Activated CD4-positive, alpha-beta T cell treated with anti-CD3 and anti-CD28 coated beads for 36 hours (primary cell): ENCODE measurements around the gene DDT. TPM values are rescaled to one million over a fixed set of nuclear protein-coding genes. Genes with fewer than 3 reads are reported as not detected.
"Not testable (repeated sequence)": the region's sequence is repeated elsewhere in the genome, so short reads cannot be mapped to it uniquely, and the experiment has no call there.

ENCODE experiments used
- ATAC-seq: fragments of 200-7000 bp; cut with Tn5 transposase; one replicate; pipeline ENCODE4 v1.10.0; 2021; ENCODE audit warnings: mild to moderate bottlenecking, moderate library complexity
- CTCF ChIA-PET: fragments of 350-600 bp; sonication (Branson Sonifier 250); formaldehyde crosslinking; loops from one replicate; lab custom pipeline; 2021; ENCODE audit warnings: antibody characterized with exemption; lab: Charles Lee
- POLR2A ChIA-PET: fragments of 350-600 bp; sonication (Branson Sonifier 250); formaldehyde crosslinking; loops from one replicate; lab custom pipeline; 2021; ENCODE audit warnings: antibody characterized with exemption, inconsistent platforms; lab: Charles Lee
- DNase-seq: peaks from one replicate; pipeline ENCODE4 v3.0.0-alpha.2; 2020
- H3K27ac Mint-ChIP-seq: one replicate; pipeline ENCODE4 v1.8.0; 2021; ENCODE audit warnings: mixed read lengths
- H3K27me3 Mint-ChIP-seq: one replicate; pipeline ENCODE4 v1.8.0; 2021; ENCODE audit warnings: mixed read lengths
- H3K36me3 Mint-ChIP-seq: one replicate; pipeline ENCODE4 v1.8.0; 2021; ENCODE audit warnings: low read depth, mixed read lengths
- H3K4me1 Mint-ChIP-seq: one replicate; pipeline ENCODE4 v1.8.0; 2021; ENCODE audit warnings: mixed read lengths
- H3K4me3 Mint-ChIP-seq: one replicate; pipeline ENCODE4 v1.8.0; 2021; ENCODE audit warnings: mild to moderate bottlenecking, moderate library complexity, mixed read lengths
- H3K9me3 Mint-ChIP-seq: one replicate; pipeline ENCODE4 v1.8.0; 2021; ENCODE audit warnings: low read depth, mixed read lengths
- intact Hi-C, 2 experiments: fragments of 100-400 bp; cut with DNase I in 1 of 2; cut with micrococcal nuclease in 1 of 2; formaldehyde crosslinking; loops; one replicate each; pipeline versions ENCODE4 v1.14.2 to v1.15.1; 2022 to 2024; cut with DNase I, micrococcal nuclease
- total RNA-seq, 2 experiments: library from RNA; stranded (reverse); gene quantifications; one replicate each; pipeline ENCODE4 v1.2.3, GENCODE V29; 2021

Gene DDT
- total RNA-seq, 2 experiments from 2014 or later: 91.3 to 118 TPM

DNA sequence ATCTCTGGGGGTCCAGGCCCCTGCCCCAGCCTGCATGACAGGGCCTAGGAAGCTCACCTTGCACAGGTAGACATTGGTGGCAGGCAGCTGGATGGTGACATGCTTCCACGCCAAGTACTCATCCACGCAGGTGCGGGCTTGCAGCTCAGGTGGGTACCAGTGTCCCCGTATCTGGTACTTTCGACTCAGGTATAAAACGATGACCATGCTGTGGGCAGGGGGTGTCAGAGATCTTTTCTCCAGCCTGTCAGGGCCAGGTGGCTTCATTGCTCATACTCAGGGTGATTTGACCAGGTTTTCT is 32.6 kb upstream of the DDT start:
- Mint-ChIP-seq H3K27me3 (peaks cover 2% of the 10 kb centered on the region), H3K9me3 (no peaks in the 10 kb centered on the region), H3K27ac (no peak overlapping the region), H3K4me3 (no peak overlapping the region), H3K36me3 (no peaks in the 10 kb centered on the region), H3K4me1 (peaks cover 5% of the 10 kb centered on the region)
- ATAC-seq (no peak), DNase-seq (no peak)
- POLR2A ChIA-PET: no interaction called here
- intact Hi-C loops: loop anchor here (5.0 kb wide), 2 partner anchors 35 to 70 kb away; partner anchors contain the start of gene DDT (in 1 of the 2)
- CTCF ChIA-PET: no interaction called here

DNA sequence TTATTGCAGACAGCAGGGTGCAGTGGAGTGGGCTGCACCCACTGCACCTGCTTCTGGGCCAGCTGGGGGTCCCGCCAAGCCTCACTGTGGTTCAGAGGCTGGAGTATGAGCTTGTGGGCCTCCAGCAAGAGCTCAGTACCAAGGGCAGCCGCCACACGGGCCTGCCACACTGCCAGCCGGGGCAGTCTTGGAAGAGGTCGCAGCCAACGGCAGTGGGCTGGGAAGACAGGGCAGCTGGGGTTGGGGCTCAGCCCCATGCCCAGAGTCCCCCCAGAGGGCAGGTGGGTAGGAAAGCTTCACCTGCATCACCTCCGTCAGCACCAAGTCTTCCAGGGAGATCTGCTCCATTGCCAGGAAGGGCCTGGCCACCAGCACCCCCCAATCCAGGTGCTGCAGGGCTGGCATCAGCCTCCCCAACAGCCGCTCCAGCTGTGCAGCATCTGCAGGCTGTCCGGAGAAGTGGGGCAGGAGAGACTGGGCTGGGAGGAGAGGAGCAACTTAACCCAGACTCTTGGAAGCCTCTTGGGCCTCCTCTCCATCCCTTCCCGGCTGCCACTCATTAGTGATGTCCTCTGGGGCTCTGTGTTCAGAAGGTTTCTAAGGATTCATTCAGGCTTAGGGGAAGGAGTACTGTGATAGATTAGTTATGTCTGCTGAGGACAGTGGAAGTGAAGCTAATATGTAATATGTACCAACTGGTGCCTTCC is 32.1 kb upstream of the DDT start:
- CTCF ChIA-PET: no interaction called here
- no peak for ATAC-seq
- Mint-ChIP-seq H3K4me1 (peaks cover 5% of the 10 kb centered on the region), H3K27me3 (peaks cover 2% of the 10 kb centered on the region), H3K4me3 (no peak overlapping the region), H3K9me3 (no peaks in the 10 kb centered on the region), H3K27ac (no peak overlapping the region), H3K36me3 (no peaks in the 10 kb centered on the region)
- intact Hi-C loops: loop anchor here (5.0 kb wide), 2 partner anchors 34 to 69 kb away; partner anchors contain the start of gene DDT (in 1 of the 2)
- DNase-seq: no peak
- POLR2A ChIA-PET: no interaction called here

DNA sequence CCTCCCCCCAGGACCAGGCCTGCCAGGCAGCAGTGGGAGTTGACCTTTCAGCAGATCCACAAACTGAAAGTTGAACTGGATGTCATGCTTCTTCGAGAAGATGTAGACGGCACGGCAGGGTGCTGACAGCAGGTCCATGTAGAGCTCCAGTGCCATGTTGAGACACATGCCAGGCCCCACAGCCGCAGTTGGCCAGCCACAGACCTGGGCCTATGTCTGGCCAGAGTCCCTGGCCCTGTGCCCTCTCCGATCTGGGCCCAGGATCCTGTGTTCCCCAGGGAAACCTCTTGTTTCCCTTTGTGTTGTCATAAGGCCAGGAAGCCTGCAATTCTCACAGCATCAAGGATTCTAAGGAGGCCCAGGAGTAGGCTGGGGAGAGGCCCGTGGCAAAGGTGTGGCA is 31.0 kb upstream of the DDT start, which contains the start of gene GSTT4:
TSS of gene GSTT4 (minus strand) at position 253 of the 400 bp plus-strand sequence. CDS start at position 156, 97 bp downstream.
- ChIA-PET CTCF (no interaction called here), POLR2A (no interaction called here)
- ATAC-seq (no peak), DNase-seq (no peak)
- Mint-ChIP-seq H3K27ac (no peak within 1 kb of the TSS), H3K27me3 (peaks cover 2% of the 10 kb centered on the region), H3K4me3 (no peak within 1 kb of the TSS), H3K36me3 (no peaks in the 10 kb centered on the region), H3K9me3 (no peaks in the 10 kb centered on the region), H3K4me1 (peaks cover 1% of the 10 kb centered on the region)
- intact Hi-C loops: loop anchor here (5.0 kb wide), 2 partner anchors 33 to 68 kb away; partner anchors contain the start of gene DDT (in 1 of the 2)

DNA sequence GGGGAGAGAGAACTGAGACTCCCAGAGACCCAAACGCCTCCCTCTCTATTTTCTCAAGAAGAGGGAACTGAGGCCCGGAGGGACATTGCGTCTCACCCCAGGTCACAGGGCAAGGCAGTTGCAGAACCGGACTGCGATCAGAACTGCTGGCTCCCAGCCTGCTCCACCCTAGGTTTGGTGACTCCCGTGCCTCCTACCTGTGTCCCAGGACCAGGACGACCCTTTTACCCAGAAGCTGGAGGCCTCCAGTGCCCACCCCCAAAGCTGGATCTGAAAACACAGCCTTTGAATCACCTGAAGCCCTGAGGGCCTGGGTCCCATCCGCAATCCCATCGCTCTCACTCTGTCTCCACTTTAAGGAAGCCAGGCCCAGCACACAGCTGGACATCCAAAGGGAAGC is 29.6 kb upstream of the DDT start:
- ChIA-PET POLR2A (no interaction called here), CTCF (interaction anchor here (1.7 kb wide), 1 partner anchor 153 kb away, joined by 6 read pairs; no protein-coding TSS in a partner anchor)
- Mint-ChIP-seq H3K9me3 (no peaks in the 10 kb centered on the region), H3K27ac (no peak overlapping the region), H3K36me3 (no peaks in the 10 kb centered on the region), H3K4me1 (no peaks in the 10 kb centered on the region), H3K4me3 (no peak overlapping the region), H3K27me3 (peaks cover 2% of the 10 kb centered on the region)
- intact Hi-C loops: no loop called here
- DNase-seq (no peak), ATAC-seq (no peak)

DNA sequence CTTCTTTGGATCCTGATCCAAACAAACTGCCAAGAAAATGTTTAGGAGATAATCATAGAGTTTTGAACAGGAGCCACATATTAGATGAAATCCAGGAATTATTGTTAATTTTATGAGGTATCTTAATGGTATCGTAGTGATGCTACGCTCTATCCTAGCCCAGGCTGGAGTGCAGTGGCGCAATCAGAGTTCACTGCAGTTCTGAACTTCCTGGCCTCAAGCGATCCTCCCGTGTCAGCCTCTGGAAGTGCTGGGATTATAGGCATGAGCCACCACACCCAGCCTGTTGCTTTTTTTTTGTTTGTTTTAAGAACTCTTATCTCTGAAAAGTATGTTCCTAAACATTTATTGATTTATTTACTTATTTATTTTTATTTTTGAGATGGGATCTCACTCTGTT is 28.6 kb upstream of the DDT start:
- intact Hi-C loops: no loop called here
- ATAC-seq: no peak

DNA sequence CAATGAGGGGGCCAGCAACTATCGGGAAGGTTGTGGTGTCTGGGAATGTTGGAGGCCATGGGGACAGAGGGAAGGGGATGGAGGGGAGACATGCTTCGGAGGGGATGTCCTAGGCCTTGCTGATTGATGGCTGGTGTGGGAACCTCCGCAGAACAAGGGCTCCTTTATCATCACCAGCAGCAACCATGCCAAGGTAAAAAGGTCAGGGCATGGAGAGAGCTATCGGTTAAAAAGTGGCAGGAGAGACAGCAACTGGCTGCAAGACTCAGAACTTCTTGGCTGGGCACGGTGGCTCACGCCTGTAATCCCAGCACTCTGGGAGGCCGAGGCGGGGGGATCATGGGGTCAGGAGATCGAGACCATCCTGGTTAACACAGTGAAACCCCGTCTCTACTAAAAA is 28.0 kb upstream of the DDT start:
- Mint-ChIP-seq H3K4me1 (no peaks in the 10 kb centered on the region), H3K9me3 (no peaks in the 10 kb centered on the region), H3K4me3 (no peak overlapping the region), H3K27ac (no peak overlapping the region), H3K27me3 (peaks cover 2% of the 10 kb centered on the region), H3K36me3 (no peaks in the 10 kb centered on the region)
- ATAC-seq (no peak), DNase-seq (no peak)
- POLR2A ChIA-PET: no interaction called here
- CTCF ChIA-PET: no interaction called here
- intact Hi-C loops: no loop called here

More for the DNA sequence above, 28.6 kb upstream of the DDT start:
- no peak overlapping the region for H3K4me3 Mint-ChIP-seq
- ChIA-PET POLR2A (no interaction called here), CTCF (interaction anchor here (1.7 kb wide), 1 partner anchor 154 kb away, joined by 6 read pairs; no protein-coding TSS in a partner anchor)
- H3K4me1 Mint-ChIP-seq: no peaks in the 10 kb centered on the region
- H3K9me3 Mint-ChIP-seq: no peaks in the 10 kb centered on the region
- DNase-seq: no peak
- H3K27ac Mint-ChIP-seq: no peak overlapping the region
- peaks cover 2% of the 10 kb centered on the region for H3K27me3 Mint-ChIP-seq
- no peaks in the 10 kb centered on the region for H3K36me3 Mint-ChIP-seq

DNA sequence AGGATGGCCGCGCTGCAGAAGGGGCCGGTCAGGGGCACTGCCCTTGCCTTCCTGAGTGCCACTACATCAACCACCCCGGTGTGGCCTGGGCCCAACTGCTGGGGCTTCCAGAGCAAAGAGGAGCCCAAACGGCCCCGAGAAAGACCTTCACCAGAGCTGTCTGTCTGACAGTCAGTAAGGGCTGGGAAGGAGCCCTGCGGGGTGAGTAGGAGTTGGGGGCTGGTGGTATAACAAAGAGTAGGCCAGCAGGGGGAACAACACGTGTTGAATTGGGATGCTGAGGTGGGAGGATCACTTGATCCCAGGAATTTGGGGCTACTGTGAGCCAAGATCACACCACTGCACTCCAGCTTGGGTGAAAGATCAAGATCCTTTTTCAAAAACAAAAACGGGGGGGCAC is 27.1 kb upstream of the DDT start:
- ChIA-PET POLR2A (interaction anchor here (1.1 kb wide), 1 partner anchor 554 kb away, joined by 3 read pairs; the partner anchor contains the start of gene GUCD1), CTCF (no interaction called here)
- Mint-ChIP-seq H3K27ac (no peak overlapping the region), H3K4me3 (no peak overlapping the region), H3K9me3 (no peaks in the 10 kb centered on the region), H3K36me3 (no peaks in the 10 kb centered on the region), H3K4me1 (no peaks in the 10 kb centered on the region), H3K27me3 (peaks cover 2% of the 10 kb centered on the region)
- intact Hi-C loops: no loop called here
- no peak for DNase-seq
- ATAC-seq: no peak

DNA sequence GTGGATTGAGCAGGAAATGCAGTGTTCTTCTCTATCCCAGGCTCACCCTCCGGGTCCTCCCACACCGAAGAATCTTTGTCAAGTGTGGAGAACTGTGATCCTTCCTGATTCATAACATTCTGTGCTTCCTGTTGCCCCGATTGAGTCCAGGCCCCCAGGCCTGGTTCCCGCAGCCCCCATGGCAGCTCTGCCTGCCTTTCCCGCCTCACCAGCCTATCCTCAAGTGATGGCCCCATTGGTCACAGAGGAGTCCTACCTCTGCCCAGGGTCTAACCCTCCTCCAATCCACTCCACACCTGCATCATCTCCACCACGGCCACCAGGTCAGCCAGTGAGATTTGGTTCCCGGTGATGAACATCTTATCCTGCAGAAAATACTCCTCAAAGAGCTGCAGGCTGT is 25.5 kb upstream of the DDT start:
- H3K36me3 Mint-ChIP-seq, DNase-seq, H3K4me3 Mint-ChIP-seq, CTCF ChIA-PET, H3K27me3 Mint-ChIP-seq, H3K9me3 Mint-ChIP-seq, H3K4me1 Mint-ChIP-seq, POLR2A ChIA-PET, H3K27ac Mint-ChIP-seq: not testable (repeated sequence)
- peak; percentile 19 for ATAC-seq
- intact Hi-C loops: loop anchor here in 1 of 2 experiments (5.0 kb wide), 1 partner anchor 47 kb away; no protein-coding TSS in a partner anchor

DNA sequence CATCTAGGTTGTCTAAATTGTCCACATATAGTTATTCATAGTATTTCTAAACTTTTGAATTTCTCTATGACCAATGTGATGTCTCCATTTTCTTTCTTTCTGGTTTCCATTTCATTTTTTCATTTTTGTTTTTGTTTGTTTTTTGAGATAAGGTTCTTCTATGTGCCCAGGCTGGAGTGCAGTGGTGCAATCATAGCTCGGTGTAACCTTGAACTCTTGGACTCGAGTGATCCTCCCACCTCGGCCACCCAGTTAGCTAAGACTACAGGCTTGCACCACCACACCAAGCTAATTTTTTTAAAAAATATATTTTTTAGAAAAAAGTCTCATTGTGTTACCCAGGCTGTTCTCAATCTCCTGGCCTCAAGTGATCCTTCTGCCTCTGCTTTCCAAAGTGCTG is 22.9 kb upstream of the DDT start:
- ChIA-PET POLR2A (no interaction called here), CTCF (no interaction called here)
- ATAC-seq (no peak), DNase-seq (no peak)
- Mint-ChIP-seq H3K4me3 (no peak overlapping the region), H3K9me3 (no peaks in the 10 kb centered on the region), H3K4me1 (no peaks in the 10 kb centered on the region), H3K27ac (no peak overlapping the region), H3K27me3 (no peaks in the 10 kb centered on the region), H3K36me3 (no peaks in the 10 kb centered on the region)
- intact Hi-C loops: loop anchor here in 1 of 2 experiments (5.0 kb wide), 1 partner anchor 45 kb away; no protein-coding TSS in a partner anchor

DNA sequence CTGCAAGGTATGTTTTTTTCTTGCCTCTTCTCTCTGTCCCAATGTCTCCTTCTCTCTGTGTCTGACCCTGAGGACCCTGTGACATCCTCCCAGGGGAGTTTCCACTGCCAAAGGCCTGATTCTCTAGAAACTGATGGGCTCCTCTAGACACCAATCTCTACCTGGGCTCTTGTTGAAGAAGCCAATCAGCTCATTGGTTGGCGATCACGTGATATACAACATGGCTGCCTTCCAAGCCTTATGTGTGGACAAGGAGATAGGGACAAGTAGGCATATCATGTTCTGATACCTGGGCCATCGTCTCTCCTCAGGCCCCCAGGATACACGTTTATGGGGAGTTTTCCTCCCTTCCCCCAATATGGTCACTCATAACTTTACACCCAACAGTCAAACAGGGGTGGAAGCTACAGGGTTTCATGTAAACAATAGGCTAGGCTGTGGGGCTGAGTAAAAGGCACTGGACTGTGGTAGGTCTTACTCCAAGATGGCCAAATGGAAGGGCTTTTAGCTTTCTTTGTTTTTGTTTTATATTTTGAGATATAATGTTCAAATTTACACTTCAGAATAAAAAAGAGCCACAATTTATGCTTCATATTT is 19.4 kb upstream of the DDT start:
- ATAC-seq (peak; percentile 60), DNase-seq (peak; percentile 34)
- H3K4me3 Mint-ChIP-seq, CTCF ChIA-PET, POLR2A ChIA-PET, H3K27ac Mint-ChIP-seq, H3K4me1 Mint-ChIP-seq, H3K9me3 Mint-ChIP-seq, H3K27me3 Mint-ChIP-seq, intact Hi-C loops, H3K36me3 Mint-ChIP-seq: not testable (repeated sequence)

DNA sequence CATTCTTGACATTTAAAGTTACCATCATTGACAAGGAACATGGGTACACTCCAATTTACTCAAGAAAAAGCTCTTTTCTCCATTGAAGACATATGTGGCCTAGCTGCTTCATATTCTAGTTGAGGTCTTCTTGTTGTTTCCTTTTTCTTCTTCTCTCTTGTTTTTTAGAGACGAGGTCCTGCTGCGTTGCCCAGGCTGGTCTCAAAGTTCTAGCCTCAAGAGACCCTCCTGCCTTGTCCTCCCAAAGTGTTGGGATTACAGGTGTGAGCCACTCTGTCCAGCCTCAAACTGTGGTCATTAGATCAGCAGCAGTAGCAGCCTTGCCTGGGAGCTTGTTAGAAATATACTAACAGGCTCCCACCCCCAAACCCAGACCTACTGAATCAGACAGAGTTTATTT is 18.8 kb upstream of the DDT start:
- H3K27me3 Mint-ChIP-seq, POLR2A ChIA-PET, ATAC-seq, DNase-seq, CTCF ChIA-PET, intact Hi-C loops, H3K36me3 Mint-ChIP-seq, H3K9me3 Mint-ChIP-seq, H3K4me1 Mint-ChIP-seq, H3K4me3 Mint-ChIP-seq, H3K27ac Mint-ChIP-seq: not testable (repeated sequence)
